ENCODE measurements around the gene SPRED1. TPM values are rescaled to one million over a fixed set of nuclear protein-coding genes. Genes with fewer than 3 reads are reported as not detected.

The SPRED1 gene
- total and polyA plus RNA-seq, 2 of the 4 experiments (the other 2 are of a cell fraction) = 6.6 to 17.9 TPM

GRCh38 chr15:38257676-38258075, 5.0 kb downstream of the SPRED1 start:
- Histone ChIP-seq H4K8ac (ENCODE audit: low read depth in 2 of 2, low read length in 2 of 2) (0 out of 4 replicates have a peak overlapping the region, but pooled peaks of 1 of the 2 experiments have one; percentile 27), H3K4me1 (ENCODE audit: control insufficient read depth, insufficient read depth, low read length) (peaks cover 14% of the 10 kb centered on the region; the same call in 1 of the 2 replicates), H3K36me3 (ENCODE audit: control insufficient read depth, insufficient read depth, low read length) (no peaks in the 10 kb centered on the region), H3K27me3 (ENCODE audit: control insufficient read depth, insufficient read depth, low read length) (no peaks in the 10 kb centered on the region), H2BK5ac (ENCODE audit: low read depth, low read length, poor library complexity, severe bottlenecking) (peak overlapping the region; percentile 42), H2AK9ac (replicated peaks; ENCODE audit: low read depth, low read length, poor library complexity) (no peak overlapping the region), H3K9me1 (ENCODE audit: insufficient read depth, low read length) (peaks cover 6% of the 10 kb centered on the region; the same call in 1 of the 2 replicates), H3K18ac (ENCODE audit: low read depth, low read length) (peak overlapping the region; percentile 55; the same call in 1 of the 2 replicates), H3K14ac (replicated peaks; ENCODE audit: low read depth, low read length) (peak overlapping the region; percentile 81), H3K9ac (ENCODE audit: low read depth, low read length) (peak overlapping the region; percentile 23; the same call in 1 of the 2 replicates), H3K79me1 (ENCODE audit: low read depth in 1 of 2, low read length in 2 of 2) (peaks cover 0 to 22% of the 10 kb centered on the region in 2 experiments; a peak in 2 of 4 replicates), H2AFZ (replicated peaks; ENCODE audit: low read length, poor library complexity) (no peak overlapping the region), H2BK120ac (ENCODE audit: low read depth, low read length) (no peak overlapping the region), H3K56ac (ENCODE audit: extremely low read depth, insufficient read depth, low read length) (no peak overlapping the region), H3K4me3 (ENCODE audit: insufficient read depth, low read depth, low read length) (no peak overlapping the region), H3K27ac (ENCODE audit: insufficient read depth, low read length) (no peak overlapping the region), H2BK20ac (ENCODE audit: low read depth, low read length) (no peak overlapping the region), H4K5ac (ENCODE audit: low read depth, low read length) (peak overlapping the region; percentile 60; the same call in 1 of the 2 replicates), H4K20me1 (ENCODE audit: insufficient read depth, low read length) (peaks cover 74% of the 10 kb centered on the region), H3K4me2 (ENCODE audit: low read depth, low read length) (peak overlapping the region; percentile 85), H2AK5ac (ENCODE audit: low read depth, low read length) (no peak overlapping the region), H3K4ac (ENCODE audit: low read depth, low read length) (no peak overlapping the region; the same call in 1 of the 2 replicates), H3K23ac (ENCODE audit: low read depth, low read length) (peak overlapping the region; percentile 62), H3K9me3 (ENCODE audit: control insufficient read depth, insufficient read depth, low read length) (no peaks in the 10 kb centered on the region), H4K91ac (ENCODE audit: insufficient read depth, low read depth, low read length) (no peak overlapping the region), H2BK15ac (ENCODE audit: low read depth, low read length) (0 out of 3 replicates have a peak overlapping the region, but pooled peaks have one; percentile 26)
- POLR2A ChIA-PET (ENCODE audit: unreplicated experiment) = no interaction called here
- DNase-seq (no peak), ATAC-seq (ENCODE audit: low read depth) (no peak)
- TF ChIP-seq RFX5 (IDR thresholded peaks at IDR 0.05; ENCODE audit: low read depth, low read length) (no peak), MXI1 (IDR thresholded peaks at IDR 0.05; ENCODE audit: borderline replicate concordance, low read depth, low read length) (no peak), CEBPB (IDR thresholded peaks at IDR 0.05; ENCODE audit: low read depth, low read length) (no peak), CHD1 (IDR thresholded peaks at IDR 0.05; ENCODE audit: low read depth, low read length) (no peak), BHLHE40 (IDR thresholded peaks at IDR 0.05; ENCODE audit: low read depth, low read length) (no peak), NFE2L2 (IDR thresholded peaks at IDR 0.05; ENCODE audit: low read depth, low read length) (no peak), RAD21 (IDR thresholded peaks at IDR 0.05; ENCODE audit: low read length) (no peak), CTCF (conservative IDR thresholded peaks at IDR 0.05; ENCODE audit: low read depth, low read length) (no peak), FOS (IDR thresholded peaks at IDR 0.05; ENCODE audit: low read depth, low read length) (no peak), USF2 (IDR thresholded peaks at IDR 0.05; ENCODE audit: low read depth, low read length) (no peak)
- in situ Hi-C loops (cut with MboI; ENCODE audit: low sequenced_read_pairs) (loop anchor here (10.0 kb wide), 1 partner anchor 87 kb away; no protein-coding TSS in a partner anchor), dilution Hi-C loops (cut with HindIII; ENCODE audit: low sequenced_read_pairs, unreplicated experiment) (no loop called here), intact Hi-C loops (cut with micrococcal nuclease) (loop anchor here (5.0 kb wide), 2 partner anchors 40 to 685 kb away; no protein-coding TSS in a partner anchor)
- no CpG with 5 or more reads among the region's 2 CpGs for WGBS, 2 experiments (ENCODE audit: extremely low coverage in 2 of 2, insufficient read length in 1 of 2)
- BruUV-seq (replicated peaks) = no TSS peak
- CTCF ChIA-PET = interaction anchor here (0.6 kb wide), 1 partner anchor 551 kb away, joined by 3 read pairs; no protein-coding TSS in a partner anchor
